Osteocyte (in vitro differentiated cells): ENCODE results near the gene FLII. TPM values are rescaled to one million over a fixed set of nuclear protein-coding genes. Genes with fewer than 3 reads are reported as not detected.
A peak's percentile ranks its signal among the peaks of the same experiment; 100 is the strongest.

ENCODE experiments used
- DNase-seq: peaks from one replicate; pipeline ENCODE4 v3.0.0; 2021; ENCODE audit warnings: mixed read lengths; ENCODE audit not compliant: unreplicated experiment; ENCODE audit errors: extremely low spot score
- H3K27ac Mint-ChIP-seq: one replicate; pipeline ENCODE4 v1.8.0; 2021; ENCODE audit warnings: mild to moderate bottlenecking, mixed read lengths; ENCODE audit not compliant: unreplicated experiment
- H3K27me3 Mint-ChIP-seq: one replicate; pipeline ENCODE4 v1.8.0; 2021; ENCODE audit warnings: mixed read lengths; ENCODE audit not compliant: unreplicated experiment
- H3K36me3 Mint-ChIP-seq: one replicate; pipeline ENCODE4 v1.8.0; 2021; ENCODE audit warnings: mixed read lengths; ENCODE audit not compliant: unreplicated experiment
- H3K4me1 Mint-ChIP-seq: one replicate; pipeline ENCODE4 v1.8.0; 2021; ENCODE audit warnings: mixed read lengths; ENCODE audit not compliant: unreplicated experiment
- H3K4me3 Mint-ChIP-seq: one replicate; pipeline ENCODE4 v1.8.0; 2021; ENCODE audit warnings: mild to moderate bottlenecking, moderate library complexity, mixed read lengths; ENCODE audit not compliant: unreplicated experiment
- H3K9me3 Mint-ChIP-seq: one replicate; pipeline ENCODE4 v1.8.0; 2021; ENCODE audit warnings: mixed read lengths; ENCODE audit not compliant: unreplicated experiment
- CTCF ChIP-seq: fragments of 200-600 bp; sonication (generic); IDR thresholded peaks from 2 replicates; pipeline ENCODE4 v1.5.0; 2021; ENCODE audit warnings: antibody characterized with exemption, mild to moderate bottlenecking, moderate library complexity
- total RNA-seq: library from RNA; stranded (reverse); gene quantifications from 2 replicates; pipeline ENCODE4 v1.2.1, GENCODE V29; 2021

FLII gene
- total RNA-seq, 1 donor from 2014 or later, result 214 TPM

GRCh38 chr17:18261146-18261515 lies 2.6 kb upstream of the FLII start:
- H3K27me3 Mint-ChIP-seq, result no peaks in the 10 kb centered on the region
- H3K36me3 Mint-ChIP-seq, result peaks cover 10% of the 10 kb centered on the region
- H3K4me3 Mint-ChIP-seq, result peak overlapping the region; percentile 78
- no peak for DNase-seq
- H3K4me1 Mint-ChIP-seq, result peaks cover 35% of the 10 kb centered on the region
- no peaks in the 10 kb centered on the region for H3K9me3 Mint-ChIP-seq
- H3K27ac Mint-ChIP-seq, result peak overlapping the region; percentile 67
- TF ChIP-seq CTCF, result no peak

GRCh38 chr17:18260332-18261145 lies 2.0 kb upstream of the FLII start, which contains the start of gene MIEF2:
Gene MIEF2 (plus strand): TSS chr17:18260662. CDS start chr17:18262721, 2,059 bp downstream.
- H3K4me3 Mint-ChIP-seq, result peak within 1 kb of the TSS; percentile 78
- peaks cover 35% of the 10 kb centered on the region for H3K4me1 Mint-ChIP-seq
- TF ChIP-seq CTCF, result no peak
- H3K27ac Mint-ChIP-seq, result peak within 1 kb of the TSS; percentile 67
- DNase-seq, result peak; percentile 96
- H3K27me3 Mint-ChIP-seq, result no peaks in the 10 kb centered on the region
- H3K9me3 Mint-ChIP-seq, result no peaks in the 10 kb centered on the region
- peaks cover 10% of the 10 kb centered on the region for H3K36me3 Mint-ChIP-seq

- H3K9me3 Mint-ChIP-seq, result no peaks in the 10 kb centered on the region
- H3K36me3 Mint-ChIP-seq, result peaks cover 6% of the 10 kb centered on the region
- H3K4me1 Mint-ChIP-seq, result peaks cover 35% of the 10 kb centered on the region
- no peak for TF ChIP-seq CTCF
- peak overlapping the region; percentile 52 for H3K27ac Mint-ChIP-seq
- H3K27me3 Mint-ChIP-seq, result no peaks in the 10 kb centered on the region
- H3K4me3 Mint-ChIP-seq, result peak overlapping the region; percentile 78
- DNase-seq, result no peak
Measured at GRCh38 chr17:18259621-18260331, 1.2 kb upstream of the FLII start.

GRCh38 chr17:18257982-18258355 lies 569 bp downstream of the FLII start:
- no peaks in the 10 kb centered on the region for H3K27me3 Mint-ChIP-seq
- peak overlapping the region; percentile 94 for H3K4me3 Mint-ChIP-seq
- no peaks in the 10 kb centered on the region for H3K9me3 Mint-ChIP-seq
- no peak for DNase-seq
- peaks cover 5% of the 10 kb centered on the region for H3K36me3 Mint-ChIP-seq
- H3K27ac Mint-ChIP-seq, result peak overlapping the region; percentile 89
- no peak for TF ChIP-seq CTCF
- H3K4me1 Mint-ChIP-seq, result peaks cover 33% of the 10 kb centered on the region
